Amygdala (tissue), 56 donors: ENCODE data around the gene CTBP2.
A peak's percentile ranks its signal among the peaks of the same experiment; 100 is the strongest.

ENCODE experiments used
- DNase-seq, 56 donors: peaks; one replicate each; lab custom pipeline; 2025; lab: John Stamatoyannopoulos, UW

Gene CTBP2

GRCh38 chr10:125032474-125033020, 127.8 kb downstream of the CTBP2 start:
- no peak for DNase-seq

GRCh38 chr10:125030567-125031197, 129.7 kb downstream of the CTBP2 start:
- DNase-seq: no peak

- no peak for DNase-seq
These were observed 130.7 kb downstream of the CTBP2 start for GRCh38 chr10:125029584-125030242.

- DNase-seq: peak in 4 of 56 donors; percentile 11 to 37 (median 28)
These were observed 132.2 kb downstream of the CTBP2 start for GRCh38 chr10:125027871-125028869.

- no peak for DNase-seq
These were observed 133.2 kb downstream of the CTBP2 start for GRCh38 chr10:125026974-125027735.

- DNase-seq: no peak
These were observed 134.1 kb downstream of the CTBP2 start for GRCh38 chr10:125026036-125026931.

- DNase-seq: no peak
These were observed 135.0 kb downstream of the CTBP2 start for GRCh38 chr10:125025341-125025740.

GRCh38 chr10:125024497-125025234, 135.7 kb downstream of the CTBP2 start:
- peak in 2 of 56 donors; percentile 21 to 26 for DNase-seq

GRCh38 chr10:125023862-125024496, 136.4 kb downstream of the CTBP2 start:
- peak in 28 of 56 donors; percentile 22 to 69 (median 38) for DNase-seq

- DNase-seq: peak in 14 of 56 donors; percentile 17 to 61 (median 33)
These were observed 137.1 kb downstream of the CTBP2 start for GRCh38 chr10:125023255-125023654.

- no peak for DNase-seq
These were observed 137.7 kb downstream of the CTBP2 start for GRCh38 chr10:125022671-125023070.

- DNase-seq: no peak
These were observed 138.5 kb downstream of the CTBP2 start for GRCh38 chr10:125021686-125022344.

- no peak for DNase-seq
These were observed 139.5 kb downstream of the CTBP2 start for GRCh38 chr10:125020871-125021270.

- DNase-seq: no peak
These were observed 140.0 kb downstream of the CTBP2 start for GRCh38 chr10:125020386-125020785.

GRCh38 chr10:125018576-125019143, 141.7 kb downstream of the CTBP2 start:
- no peak for DNase-seq

- DNase-seq: no peak
These were observed 142.6 kb downstream of the CTBP2 start for GRCh38 chr10:125017547-125018298.
